Measurements from ENCODE around the gene ZNF618.

The ZNF618 gene

GRCh38 chr9:114098936-114099668 lies 223.0 kb downstream of the ZNF618 start, which contains the start of gene KIF12:
TSS of gene KIF12 (minus strand) at chr9:114099292. CDS start at chr9:114099276, 16 bp downstream.
- H3K4me1 ChIP-seq: peaks cover 61% of the 10 kb centered on the region
- peak within 1 kb of the TSS; percentile 79 for H3K27ac ChIP-seq
- peak within 1 kb of the TSS; percentile 98 for H3K4me2 ChIP-seq
- H3K9me3 ChIP-seq: peaks cover 6% of the 10 kb centered on the region; the same call in 1 of the 2 replicates
- H3K36me3 ChIP-seq: peaks cover 20% of the 10 kb centered on the region
- no peaks in the 10 kb centered on the region for H3K27me3 ChIP-seq
- no peak for TF ChIP-seq Cebpa-rat (IDR thresholded peaks at IDR 0.05)
- H3K9ac ChIP-seq: peak within 1 kb of the TSS; percentile 76
- no peaks in the 10 kb centered on the region for H4K20me1 ChIP-seq
- H3K4me3 ChIP-seq: peak within 1 kb of the TSS; percentile 81

- H3K4me2 ChIP-seq: peak overlapping the region; percentile 39; the same call in 1 of the 2 replicates
- peaks cover 55% of the 10 kb centered on the region for H3K4me1 ChIP-seq
Measured at GRCh38 chr9:114099669-114100270, 223.7 kb downstream of the ZNF618 start.

GRCh38 chr9:114100536-114100935 lies 224.4 kb downstream of the ZNF618 start:
- H3K9ac ChIP-seq: no peak overlapping the region
- no peak overlapping the region for H3K27ac ChIP-seq
- H3K36me3 ChIP-seq: peaks cover 5% of the 10 kb centered on the region
- H3K9me3 ChIP-seq: peaks cover 6% of the 10 kb centered on the region; the same call in 1 of the 2 replicates
- no peaks in the 10 kb centered on the region for H3K27me3 ChIP-seq
- H3K4me2 ChIP-seq: peak overlapping the region; percentile 39
- no peak overlapping the region for H3K4me3 ChIP-seq
- H3K4me1 ChIP-seq: peaks cover 47% of the 10 kb centered on the region
- TF ChIP-seq Cebpa-rat (IDR thresholded peaks at IDR 0.05): no peak
- H4K20me1 ChIP-seq: no peaks in the 10 kb centered on the region

More at GRCh38 chr9:114099669-114100270, 223.7 kb downstream of the ZNF618 start:
- TF ChIP-seq Cebpa-rat (IDR thresholded peaks at IDR 0.05): no peak
- H3K4me3 ChIP-seq: no peak overlapping the region
- no peaks in the 10 kb centered on the region for H3K27me3 ChIP-seq
- no peaks in the 10 kb centered on the region for H4K20me1 ChIP-seq
- H3K36me3 ChIP-seq: peaks cover 13% of the 10 kb centered on the region
- 0 out of 2 replicates have a peak overlapping the region, but pooled peaks have one; percentile 2 for H3K27ac ChIP-seq
- H3K9ac ChIP-seq: no peak overlapping the region
- H3K9me3 ChIP-seq: peaks cover 6% of the 10 kb centered on the region; the same call in 1 of the 2 replicates

- H4K20me1 ChIP-seq: no peaks in the 10 kb centered on the region
- H3K4me3 ChIP-seq: no peak overlapping the region
- no peaks in the 10 kb centered on the region for H3K27me3 ChIP-seq
- H3K4me1 ChIP-seq: peaks cover 27% of the 10 kb centered on the region
- H3K27ac ChIP-seq: no peak overlapping the region
- no peak for TF ChIP-seq Cebpa-rat (IDR thresholded peaks at IDR 0.05)
- H3K9me3 ChIP-seq: peaks cover 6% of the 10 kb centered on the region; the same call in 1 of the 2 replicates
- no peak overlapping the region for H3K9ac ChIP-seq
- no peaks in the 10 kb centered on the region for H3K36me3 ChIP-seq
- no peak overlapping the region for H3K4me2 ChIP-seq
Measured at GRCh38 chr9:114102484-114102883, 226.4 kb downstream of the ZNF618 start.

GRCh38 chr9:114105236-114105635 lies 229.1 kb downstream of the ZNF618 start:
- no peak for TF ChIP-seq Cebpa-rat (IDR thresholded peaks at IDR 0.05)
- H3K4me2 ChIP-seq: no peak overlapping the region

More at GRCh38 chr9:114105236-114105635, 229.1 kb downstream of the ZNF618 start:
- Histone ChIP-seq H3K9ac (no peak overlapping the region), H3K4me3 (no peak overlapping the region), H3K9me3 (peaks cover 6% of the 10 kb centered on the region; the same call in 1 of the 2 replicates), H3K27me3 (no peaks in the 10 kb centered on the region), H3K27ac (no peak overlapping the region), H3K36me3 (no peaks in the 10 kb centered on the region), H4K20me1 (no peaks in the 10 kb centered on the region), H3K4me1 (peaks cover 11% of the 10 kb centered on the region)

Data from BLaER1 (cell line).